NCI-H2196 (cell line): ENCODE measurements around the gene STIM2.
"Not testable (repeated sequence)": the region's sequence is repeated elsewhere in the genome, so short reads cannot be mapped to it uniquely, and the experiment has no call there.

ENCODE experiments used
- DNase-seq: peaks from one replicate; lab custom pipeline; 2025; ENCODE audit not compliant: unreplicated experiment; lab: John Stamatoyannopoulos, UW

The STIM2 gene

GRCh38 chr4:26950446-26950845, 89.8 kb downstream of the STIM2 start:
- DNase-seq: no peak

DNA sequence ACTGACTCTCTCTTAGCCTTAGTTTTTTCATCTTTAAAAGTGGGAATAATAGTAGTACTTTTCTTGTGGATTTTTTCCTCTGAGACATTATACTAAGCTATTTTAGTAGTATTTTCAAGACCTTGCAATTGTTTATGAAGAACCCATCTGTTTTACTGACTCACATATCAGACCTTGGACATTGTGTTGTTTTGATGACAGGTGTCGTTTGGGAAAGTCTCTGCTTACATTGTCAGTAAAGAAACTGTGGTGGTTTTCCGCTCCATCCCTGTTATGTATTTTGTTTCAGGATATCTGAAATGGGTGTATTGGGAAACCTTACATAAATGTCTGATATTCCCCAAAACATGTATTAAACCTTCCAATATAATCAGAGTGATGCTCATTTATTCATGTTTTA, 92.2 kb downstream of the STIM2 start:
- DNase-seq: no peak

DNA sequence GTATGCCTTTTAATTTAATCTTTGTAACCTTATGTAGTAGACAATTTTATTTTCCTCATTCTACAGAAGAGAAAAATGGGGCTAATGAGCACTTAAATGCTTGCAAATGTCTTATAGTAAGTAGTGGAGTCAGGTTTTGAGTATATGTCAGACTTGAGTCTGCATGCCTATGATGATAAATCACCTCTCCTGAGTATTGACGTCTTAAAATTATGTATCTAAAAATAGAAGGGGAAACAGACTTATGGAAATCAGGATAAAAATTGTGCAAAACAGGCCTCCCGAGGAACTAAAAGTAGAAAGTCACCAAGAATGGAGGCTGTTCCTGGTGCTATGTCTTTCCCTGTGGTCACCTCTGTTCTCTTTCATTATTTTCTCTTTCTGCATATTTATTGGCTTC, 92.7 kb downstream of the STIM2 start:
- DNase-seq: no peak

- no peak for DNase-seq
Measured at GRCh38 chr4:26953770-26954423, 93.3 kb downstream of the STIM2 start.

DNA sequence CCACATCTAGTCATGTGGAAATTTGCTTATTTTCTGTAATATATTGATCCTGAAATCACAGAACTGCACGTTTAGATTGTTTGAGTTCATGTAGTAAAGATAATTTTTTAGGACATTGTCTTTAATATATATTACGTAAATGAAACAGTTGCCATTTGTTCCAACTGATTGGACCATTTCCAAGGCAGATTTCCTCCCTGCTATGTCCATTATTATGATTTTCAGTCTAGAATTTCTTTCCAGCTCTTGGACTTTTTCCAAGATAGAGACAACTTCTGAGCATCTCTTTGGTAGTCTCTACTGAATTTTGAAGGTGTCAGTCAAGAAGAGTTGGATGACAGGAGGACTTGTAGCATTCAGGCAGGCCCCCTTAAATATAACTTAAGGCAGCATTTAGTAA, 94.6 kb downstream of the STIM2 start:
- DNase-seq: no peak

- DNase-seq: no peak
Measured at GRCh38 chr4:26958925-26959653, 98.4 kb downstream of the STIM2 start.

GRCh38 chr4:26959654-26960047, 99.0 kb downstream of the STIM2 start:
- no peak for DNase-seq

DNA sequence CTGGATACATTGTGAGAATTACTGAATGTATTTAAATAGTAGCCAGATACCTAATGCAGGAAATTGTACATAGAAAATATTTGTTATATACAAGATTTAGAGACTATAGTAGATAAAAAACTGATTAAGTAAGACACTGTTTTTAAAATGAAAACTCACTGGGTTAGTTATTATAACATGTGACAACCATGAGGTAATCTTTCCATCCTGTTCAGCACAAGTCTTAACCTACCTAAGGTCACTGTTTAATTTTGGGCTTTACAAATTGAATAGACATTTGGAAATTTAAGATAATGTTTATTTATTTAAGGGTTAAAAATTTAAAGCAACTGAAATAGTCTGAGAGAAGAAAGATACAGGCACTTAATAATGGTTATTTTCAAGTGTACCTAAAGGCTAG, 102.1 kb downstream of the STIM2 start:
- DNase-seq: no peak

DNA sequence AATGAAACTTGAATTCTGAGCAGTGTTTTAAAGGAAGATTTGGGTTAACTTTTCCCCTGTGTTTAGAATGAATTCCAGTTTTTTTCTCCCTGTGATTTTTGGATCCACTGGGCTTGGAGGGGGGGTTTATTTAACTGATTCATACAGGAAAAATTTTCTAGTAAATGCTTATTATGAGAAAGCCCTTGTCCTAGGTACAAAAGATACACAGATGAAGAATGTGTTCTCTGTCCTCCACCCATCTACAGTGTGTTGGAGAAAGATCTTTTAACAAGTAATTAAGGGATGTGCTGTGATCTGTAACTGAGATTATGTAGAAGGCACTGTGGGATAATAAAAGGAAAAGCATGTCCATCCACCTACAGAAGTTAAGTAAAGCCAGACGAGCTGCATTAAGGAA, 103.9 kb downstream of the STIM2 start:
- no peak for DNase-seq

- no peak for DNase-seq
Measured at GRCh38 chr4:26964994-26965393, 104.4 kb downstream of the STIM2 start.

DNA sequence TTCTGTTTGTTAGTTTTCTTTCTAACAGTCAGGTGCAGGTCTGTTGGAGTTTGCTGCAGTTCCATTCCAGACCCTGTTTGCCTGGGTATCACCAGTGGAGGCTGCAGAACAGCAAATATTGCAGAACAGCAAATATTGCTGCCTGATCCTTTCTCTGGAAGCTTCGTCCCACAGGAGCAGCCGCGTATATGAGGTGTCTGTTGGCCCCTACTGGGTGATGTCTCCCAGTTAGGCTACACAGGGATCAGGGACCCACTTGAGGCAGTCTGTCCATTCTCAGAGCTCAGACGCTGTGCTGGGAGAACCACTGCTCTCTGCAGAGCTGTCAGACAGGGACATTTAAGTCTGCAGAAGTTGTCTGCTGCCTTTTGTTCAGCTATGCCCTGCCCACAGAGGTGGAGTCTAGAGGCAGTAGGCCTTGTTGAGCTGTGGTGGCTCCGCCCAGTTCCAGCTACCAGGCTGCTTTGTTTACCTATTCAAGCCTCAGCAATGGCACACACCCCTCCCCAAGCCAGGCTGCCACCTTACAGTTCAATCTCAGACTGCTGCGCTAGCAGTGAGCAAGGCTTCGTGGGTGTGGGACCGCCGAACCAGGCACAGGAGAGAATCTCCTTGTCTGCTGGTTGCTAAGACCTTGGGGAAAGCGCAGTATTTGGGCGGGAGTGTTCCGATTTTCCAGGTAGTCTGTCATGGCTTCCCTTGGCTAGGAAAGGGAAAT, 115.0 kb downstream of the STIM2 start:
- not testable (repeated sequence) for DNase-seq

DNA sequence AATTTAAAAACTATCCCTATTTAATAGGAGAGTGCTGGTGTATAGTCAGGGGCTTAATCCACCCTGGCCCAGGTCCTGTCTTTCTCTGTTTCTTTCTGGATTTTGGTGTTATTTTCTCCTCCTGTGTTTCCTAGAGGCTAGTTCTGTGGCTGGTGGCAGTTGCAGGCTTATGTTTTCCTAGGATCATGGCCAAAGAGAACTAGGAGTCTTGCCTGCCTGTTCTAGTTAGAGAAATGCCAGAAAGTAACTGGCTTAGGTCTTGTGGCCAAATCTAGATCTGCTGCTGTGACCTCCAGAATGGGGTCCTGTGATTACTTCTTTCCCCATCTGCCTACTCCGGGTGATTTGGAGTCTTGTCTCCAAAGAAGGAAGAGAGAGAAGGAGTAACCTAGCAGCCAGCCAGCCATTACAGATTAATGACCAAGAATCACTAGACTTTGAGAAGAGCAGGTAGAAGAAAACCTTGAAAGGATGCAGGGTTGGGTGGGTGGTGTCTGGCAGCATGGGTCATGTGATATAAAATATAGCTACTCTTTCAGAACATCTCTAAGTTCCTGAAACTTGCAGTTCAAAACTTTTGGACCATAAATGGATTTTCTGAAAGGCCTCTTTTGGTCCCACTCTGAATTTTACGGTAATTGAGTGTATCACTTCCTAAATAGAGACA, 117.9 kb downstream of the STIM2 start:
- no peak for DNase-seq

- DNase-seq: no peak
Measured at GRCh38 chr4:26984896-26985295, 124.3 kb downstream of the STIM2 start.

- DNase-seq: no peak
Measured at GRCh38 chr4:26985873-26986272, 125.2 kb downstream of the STIM2 start.

DNA sequence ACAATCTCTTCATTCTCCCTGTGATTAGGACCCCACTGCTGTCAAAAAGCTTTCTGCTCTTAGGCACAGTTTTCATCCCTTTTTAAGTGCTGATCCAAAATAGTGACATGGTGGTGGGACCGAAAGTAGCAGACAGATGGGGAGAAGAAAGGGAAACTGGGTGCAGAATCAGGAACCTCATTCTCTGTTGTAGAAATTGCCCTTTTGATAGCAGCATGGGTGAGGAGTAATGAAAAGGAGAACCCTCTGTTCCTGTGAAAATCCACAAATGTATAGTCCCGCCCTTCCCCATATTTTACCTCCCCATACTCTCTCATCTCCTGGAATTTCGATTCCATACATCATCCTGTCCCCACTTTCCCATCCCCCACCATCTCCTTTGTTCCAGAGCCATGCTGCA, 126.5 kb downstream of the STIM2 start:
- DNase-seq: no peak

GRCh38 chr4:26991057-26991456, 130.4 kb downstream of the STIM2 start:
- DNase-seq: no peak

- DNase-seq: peak; percentile 21
Measured at GRCh38 chr4:26992657-26993361, 132.2 kb downstream of the STIM2 start.

DNA sequence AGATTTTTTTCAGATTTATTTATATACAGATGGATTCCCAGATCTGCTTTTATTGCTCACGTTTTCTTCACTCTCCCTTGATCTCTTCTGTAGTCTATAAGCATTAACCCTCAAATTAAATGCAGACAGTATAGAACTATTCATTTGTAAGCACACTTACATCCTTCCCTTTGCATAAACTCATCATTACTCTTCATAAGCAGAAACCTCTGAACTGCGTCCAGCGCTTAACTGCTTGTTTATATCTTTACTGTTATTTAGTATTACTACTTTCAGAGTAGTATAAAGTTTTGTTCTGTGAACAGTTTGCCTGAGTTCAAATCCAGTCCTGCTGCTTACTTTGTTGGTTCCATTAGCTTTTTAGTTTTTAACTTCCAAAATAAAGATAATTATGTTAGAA, 132.9 kb downstream of the STIM2 start:
- DNase-seq: no peak

DNA sequence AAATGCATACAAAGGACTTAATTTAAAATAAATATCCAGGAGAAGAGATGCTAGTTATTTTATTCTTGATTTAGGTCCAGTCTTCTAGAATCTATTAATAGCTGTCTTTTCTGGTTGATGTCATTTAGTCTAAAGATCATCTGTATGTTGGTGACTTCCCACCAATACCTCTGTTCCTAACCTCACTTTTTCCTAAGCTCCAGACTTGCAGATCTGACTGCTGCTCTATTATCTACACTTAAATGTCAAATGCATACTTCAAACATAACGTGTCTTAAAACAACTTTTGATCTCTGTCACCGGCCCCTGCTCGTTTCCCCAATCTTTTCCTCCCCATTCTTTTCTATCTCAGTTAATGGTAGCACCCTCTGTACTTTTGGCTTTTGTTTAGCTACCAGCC, 133.3 kb downstream of the STIM2 start:
- no peak for DNase-seq

- no peak for DNase-seq
Measured at GRCh38 chr4:26995316-26995715, 134.7 kb downstream of the STIM2 start.

DNA sequence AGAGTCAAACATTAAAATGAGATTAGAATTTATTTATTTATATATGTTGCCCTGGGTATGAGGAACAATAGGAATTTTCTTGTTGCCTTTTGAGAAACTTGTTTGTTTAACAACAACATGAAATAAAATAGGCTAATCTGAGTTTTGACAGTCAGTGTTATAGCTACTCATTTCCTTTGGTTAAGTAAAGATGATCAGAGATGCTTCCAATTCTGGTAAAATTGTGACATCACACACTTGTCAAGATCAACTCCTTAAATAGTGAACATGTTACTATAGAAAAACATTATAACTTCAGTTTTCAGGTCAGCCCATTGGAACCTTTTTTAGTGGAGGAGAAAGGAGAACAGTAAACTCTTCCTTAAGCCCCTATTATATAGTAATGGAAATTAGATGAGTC, 136.1 kb downstream of the STIM2 start:
- no peak for DNase-seq
